NCI-H460 (cell line): ENCODE results near the gene IL1RN. TPM values are rescaled to one million over a fixed set of nuclear protein-coding genes. Genes with fewer than 3 reads are reported as not detected.
A peak's percentile ranks its signal among the peaks of the same experiment; 100 is the strongest.
"Not testable (repeated sequence)": the region's sequence is repeated elsewhere in the genome, so short reads cannot be mapped to it uniquely, and the experiment has no call there.

Experiments used
- DNase-seq: peaks from one replicate; pipeline ENCODE4 v3.0.0-alpha.2; 2016; ENCODE audit warnings: low read depth; ENCODE audit errors: extremely low read depth
- polyA plus RNA-seq: library from polyadenylated mRNA; depleted of rRNA; stranded (reverse); fragments of >200 nt; gene quantifications from 2 replicates; pipeline ENCODE4 v1.2.3, GENCODE V29; 2014; cell fraction: nucleus; rRNA removed
- total RNA-seq: library from RNA; depleted of rRNA; stranded (reverse); fragments of >200 nt; shearing (Covaris generic); gene quantifications from 2 replicates; pipeline ENCODE4 v1.2.3, GENCODE V29; 2014; rRNA removed

The IL1RN gene, protein sequence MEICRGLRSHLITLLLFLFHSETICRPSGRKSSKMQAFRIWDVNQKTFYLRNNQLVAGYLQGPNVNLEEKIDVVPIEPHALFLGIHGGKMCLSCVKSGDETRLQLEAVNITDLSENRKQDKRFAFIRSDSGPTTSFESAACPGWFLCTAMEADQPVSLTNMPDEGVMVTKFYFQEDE
- total RNA-seq = not detected in 2 replicates
- not detected in 2 replicates for polyA plus RNA-seq

DNA sequence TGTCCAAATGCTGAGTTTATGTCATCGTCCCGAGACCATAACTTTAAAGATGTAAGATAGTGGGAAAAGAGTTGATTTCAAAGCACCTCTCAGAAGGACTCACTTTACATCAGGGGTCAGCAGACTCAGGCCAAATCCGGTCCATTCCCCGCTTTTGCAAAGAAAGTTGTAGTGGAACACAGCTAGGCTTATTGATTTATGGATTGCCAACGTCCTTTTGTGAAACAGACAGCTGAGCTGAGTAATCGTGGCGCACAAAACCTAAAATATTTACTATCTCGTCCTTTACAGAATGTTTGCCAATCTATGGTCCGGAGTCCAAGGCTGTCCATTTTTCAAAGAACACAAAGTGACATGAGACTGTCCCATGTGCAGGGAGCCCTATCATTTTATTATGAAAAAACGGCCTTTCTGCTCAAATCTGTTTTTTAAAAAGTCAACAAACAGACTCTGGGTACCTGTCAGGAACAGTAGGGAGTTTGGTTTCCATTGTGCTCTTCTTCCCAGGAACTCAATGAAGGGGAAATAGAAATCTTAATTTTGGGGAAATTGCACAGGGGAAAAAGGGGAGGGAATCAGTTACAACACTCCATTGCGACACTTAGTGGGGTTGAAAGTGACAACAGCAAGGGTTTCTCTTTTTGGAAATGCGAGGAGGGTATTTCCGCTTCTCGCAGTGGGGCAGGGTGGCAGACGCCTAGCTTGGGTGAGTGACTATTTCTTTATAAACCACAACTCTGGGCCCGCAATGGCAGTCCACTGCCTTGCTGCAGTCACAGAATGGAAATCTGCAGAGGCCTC is at the start of gene IL1RN:
Gene IL1RN, plus strand, starts transcription at position 754 of the 801 bp plus-strand sequence. Its CDS starts 27 bp downstream, at position 781.
- no peak for DNase-seq

DNA sequence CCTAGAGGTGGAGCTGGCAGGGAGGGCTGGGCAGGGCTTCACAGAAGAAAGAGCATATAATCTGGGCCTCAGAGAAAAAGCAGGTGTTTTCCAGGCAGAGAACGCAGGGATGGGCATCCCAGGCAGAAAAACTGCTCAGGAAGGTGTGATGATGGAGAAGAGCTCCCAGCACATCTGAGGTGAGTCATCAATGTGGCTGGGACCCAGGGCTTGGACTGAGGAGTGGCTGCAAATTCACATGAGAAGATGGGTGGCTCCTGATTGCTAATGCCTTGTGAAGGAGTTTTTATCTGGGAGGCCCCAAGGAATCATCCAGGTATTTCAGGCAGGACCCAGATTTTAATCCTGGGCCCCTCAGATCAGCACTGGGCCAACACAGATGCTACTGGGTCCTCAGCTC is 49.5 kb upstream of the IL1RN start:
- peak; percentile 23 for DNase-seq

DNA sequence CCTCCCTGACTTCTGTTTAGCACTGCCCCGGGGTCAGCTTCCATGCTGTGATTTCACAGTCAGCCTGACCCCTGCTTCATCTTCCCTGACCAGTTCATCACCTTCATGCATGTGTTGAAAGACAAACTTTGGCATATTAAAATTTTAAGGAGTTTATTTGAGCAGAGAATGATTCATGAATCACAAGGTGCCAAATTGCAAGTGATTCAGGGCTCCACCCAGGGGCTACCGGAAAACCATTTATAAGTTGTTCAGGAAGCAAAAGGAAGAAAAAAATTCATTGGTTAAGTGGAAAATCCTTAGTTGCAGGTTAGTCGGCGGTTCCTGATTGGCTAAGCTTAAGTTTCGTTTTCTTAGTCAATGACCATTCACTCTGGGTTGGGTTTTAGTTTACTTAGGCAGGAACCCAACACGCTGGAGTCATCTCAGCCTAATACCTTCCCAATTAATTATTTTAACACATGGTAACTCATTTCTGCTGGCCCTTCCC is 49.0 kb upstream of the IL1RN start:
- peak; percentile 79 for DNase-seq

DNA sequence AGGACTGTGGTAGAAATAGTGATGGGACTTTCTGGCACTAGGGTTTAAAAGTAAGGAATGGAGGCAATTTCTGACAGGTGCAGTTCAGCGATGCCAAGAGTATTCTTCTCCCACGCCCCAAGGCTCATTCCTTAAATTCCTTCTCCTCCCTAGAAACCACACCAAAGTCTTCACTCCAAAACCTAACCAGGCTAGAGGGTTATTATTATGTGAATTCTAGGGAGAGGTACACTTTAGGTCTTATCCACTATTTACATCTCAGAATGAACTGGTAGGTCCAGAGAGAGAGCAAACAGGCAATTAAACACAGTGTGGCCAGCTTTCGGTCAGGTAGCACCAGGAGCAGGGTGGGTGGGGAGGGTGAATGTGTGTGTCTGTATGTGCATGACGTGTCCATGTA is 48.3 kb upstream of the IL1RN start:
- no peak for DNase-seq

DNA sequence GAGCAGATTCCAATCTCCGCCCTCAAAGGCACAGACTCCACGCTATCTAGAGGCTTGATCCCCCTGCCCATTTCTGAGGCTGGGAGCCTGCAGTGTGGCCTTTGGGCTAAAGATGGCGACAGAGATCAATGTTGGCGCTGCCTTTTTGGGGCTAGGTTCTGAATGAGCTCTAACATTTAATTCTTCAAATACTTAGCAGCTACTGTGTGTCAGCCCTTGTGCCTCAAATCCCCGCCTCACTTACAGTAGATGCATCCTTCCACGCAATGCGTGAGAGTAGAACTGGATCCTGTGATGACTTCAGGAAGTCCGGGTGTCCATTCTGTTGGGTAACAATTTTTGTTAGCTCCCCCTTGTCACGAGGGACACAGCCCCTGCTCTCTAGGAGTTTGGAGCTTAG is 47.3 kb upstream of the IL1RN start:
- peak; percentile 43 for DNase-seq

DNA sequence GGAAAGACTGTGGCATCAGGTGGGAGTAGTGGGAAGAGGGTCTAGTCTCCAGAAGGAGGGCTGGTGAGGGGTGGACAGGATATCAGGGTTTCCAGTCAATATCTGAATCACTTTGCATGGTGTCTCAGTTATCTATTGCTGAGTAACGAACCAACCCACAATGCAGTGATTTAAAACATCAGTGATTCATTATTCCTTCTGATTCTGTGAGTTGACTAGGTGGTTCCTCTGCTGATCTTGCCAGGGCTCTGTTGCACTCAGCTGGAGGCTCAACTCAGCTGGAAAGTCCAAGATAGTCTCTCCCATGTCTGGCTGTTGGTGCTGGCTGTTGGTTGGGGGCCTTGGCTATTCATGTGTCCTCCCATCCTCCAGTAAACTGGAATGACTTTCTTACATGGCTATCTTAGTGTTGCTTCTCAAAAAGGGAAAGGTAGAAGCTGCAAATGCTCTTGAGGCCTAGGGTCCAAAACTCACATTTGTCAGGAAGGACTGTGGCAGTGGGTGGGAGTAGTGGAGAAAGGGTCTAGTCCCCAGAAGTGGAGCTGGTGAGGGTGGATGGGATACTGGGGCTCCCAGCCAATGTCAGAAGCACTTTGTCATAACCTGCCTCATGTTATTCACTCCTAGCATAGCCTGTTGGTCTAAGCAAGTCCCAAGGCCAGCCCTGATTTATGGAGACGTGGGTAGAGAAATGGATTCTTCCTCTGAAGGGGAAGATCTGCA is 45.7 kb upstream of the IL1RN start:
- no peak for DNase-seq

DNA sequence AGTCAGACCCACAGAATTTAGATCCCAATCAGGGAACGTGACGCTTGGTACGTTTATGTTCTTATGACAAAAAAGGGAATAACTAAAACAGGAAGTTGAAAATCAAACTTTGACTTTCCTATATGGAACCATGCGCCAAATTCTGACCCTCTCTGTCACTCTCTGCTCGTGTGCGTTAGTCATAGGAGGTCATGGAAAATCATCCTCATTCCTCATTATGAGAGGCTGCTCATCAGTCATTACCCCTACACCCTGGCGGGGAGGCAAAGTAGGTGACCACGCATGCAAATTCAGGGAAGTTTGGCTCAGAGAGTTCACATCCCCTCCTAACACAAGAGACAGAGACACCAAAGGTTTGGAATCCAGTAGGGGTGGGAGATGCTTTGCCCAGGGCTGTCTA is 44.1 kb upstream of the IL1RN start:
- no peak for DNase-seq

DNA sequence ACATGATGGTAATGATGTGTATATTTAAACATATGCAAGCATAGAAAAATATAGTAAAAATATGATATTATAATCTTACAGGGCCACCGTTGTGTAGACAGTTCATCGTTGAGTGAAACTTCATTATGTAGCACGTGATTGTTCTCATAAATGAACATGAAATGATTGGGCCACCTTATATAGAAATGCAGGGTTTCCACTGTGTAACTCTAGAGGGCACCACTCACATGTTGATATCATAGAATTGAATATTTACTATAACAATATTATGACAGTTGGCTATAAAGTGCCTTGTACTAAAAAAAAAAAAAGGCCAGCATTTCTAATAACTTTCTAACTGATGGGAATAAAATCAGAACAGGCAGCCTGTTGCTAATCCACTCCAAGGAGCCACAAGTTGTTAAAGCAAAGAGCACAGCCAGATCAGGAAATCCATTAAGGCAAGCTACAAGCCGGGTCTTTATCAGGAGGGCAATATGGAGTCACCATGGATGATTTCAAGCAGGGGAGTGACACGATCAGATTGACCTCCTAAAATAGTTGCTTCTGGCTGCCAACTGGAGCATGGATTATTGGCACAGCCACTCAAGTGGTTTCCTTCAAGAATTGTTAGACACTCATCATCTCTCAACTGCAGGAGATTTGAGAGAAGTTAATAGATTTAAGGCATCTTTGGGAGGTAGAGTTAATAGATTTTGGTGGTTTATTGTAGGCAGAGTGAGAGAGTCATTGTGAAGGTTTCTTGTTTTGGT is 43.0 kb upstream of the IL1RN start:
- DNase-seq = no peak

DNA sequence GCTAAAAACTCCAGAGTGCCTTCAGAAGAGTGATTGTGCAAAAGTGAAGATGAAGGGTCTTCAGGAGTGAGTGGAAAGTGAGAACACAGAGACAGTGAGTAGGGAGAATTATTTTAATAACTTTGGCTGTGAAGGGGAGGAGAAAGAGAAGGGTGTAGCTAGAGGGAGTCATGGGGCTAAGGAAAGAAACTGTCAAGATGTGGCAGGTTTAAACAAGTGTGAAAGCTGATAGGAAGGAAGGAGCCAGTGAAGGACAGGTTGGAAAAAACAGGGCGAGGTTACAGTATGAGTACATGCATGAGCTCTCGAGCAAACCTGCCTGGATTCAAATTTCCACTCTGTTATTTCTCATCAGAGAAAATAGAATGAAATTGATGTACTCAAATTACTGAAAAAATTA is 41.9 kb upstream of the IL1RN start:
- DNase-seq = no peak

DNA sequence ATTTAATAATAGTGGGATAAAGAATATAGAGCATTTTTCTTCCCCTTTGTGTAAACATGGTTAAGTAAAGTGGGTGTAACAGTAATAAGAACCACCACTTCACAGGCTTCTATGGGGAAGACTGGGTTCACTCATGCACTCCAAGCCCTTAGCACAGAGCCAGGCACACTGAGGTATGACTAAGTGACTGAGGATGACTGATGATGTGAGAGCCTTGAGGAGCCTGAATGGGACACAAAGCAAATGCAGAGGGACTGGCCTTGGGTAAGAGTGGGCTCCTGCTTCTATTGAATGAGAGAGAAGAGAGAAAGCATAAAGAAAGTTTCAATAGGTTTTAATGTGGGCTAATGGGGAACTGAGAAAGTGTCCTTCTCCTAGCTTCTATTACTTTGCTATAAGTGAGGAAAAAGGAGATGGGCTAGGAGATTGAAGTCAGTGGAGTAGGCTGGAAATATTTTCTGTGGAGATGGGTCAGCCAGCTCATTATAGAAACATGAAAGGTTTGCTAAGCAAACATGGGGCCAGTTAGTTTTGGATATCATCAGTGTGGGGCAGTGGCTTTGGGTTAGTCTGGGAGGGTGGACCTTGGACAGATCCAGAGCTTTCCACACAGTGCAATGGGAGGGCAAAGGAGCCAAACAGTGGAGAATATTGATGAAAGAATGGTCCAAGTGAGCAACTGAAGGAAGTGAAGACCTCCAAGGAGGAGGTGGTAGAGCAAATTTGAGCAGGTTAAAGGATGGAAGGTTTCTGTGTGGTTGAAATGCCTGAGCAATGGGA is 39.0 kb upstream of the IL1RN start:
- DNase-seq = no peak

DNA sequence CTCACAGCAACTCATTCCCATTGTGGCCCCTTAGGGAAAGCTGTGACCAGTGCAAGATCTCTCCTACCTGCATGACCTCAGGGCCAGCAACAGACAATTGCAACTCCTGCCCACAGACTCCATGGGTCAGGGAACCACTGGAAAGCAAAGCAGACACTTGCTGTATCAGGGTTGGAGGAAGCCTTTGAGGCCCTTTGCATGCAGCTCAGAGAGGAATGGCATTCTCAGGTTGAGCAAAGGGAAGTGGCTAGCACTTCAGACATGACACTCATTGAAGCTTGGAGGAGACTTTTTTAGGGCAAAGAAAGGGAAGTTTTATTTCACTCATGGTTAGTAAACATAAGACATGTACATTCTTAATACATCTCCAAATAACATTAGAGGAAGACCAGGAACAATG is 37.5 kb upstream of the IL1RN start:
- DNase-seq = no peak

DNA sequence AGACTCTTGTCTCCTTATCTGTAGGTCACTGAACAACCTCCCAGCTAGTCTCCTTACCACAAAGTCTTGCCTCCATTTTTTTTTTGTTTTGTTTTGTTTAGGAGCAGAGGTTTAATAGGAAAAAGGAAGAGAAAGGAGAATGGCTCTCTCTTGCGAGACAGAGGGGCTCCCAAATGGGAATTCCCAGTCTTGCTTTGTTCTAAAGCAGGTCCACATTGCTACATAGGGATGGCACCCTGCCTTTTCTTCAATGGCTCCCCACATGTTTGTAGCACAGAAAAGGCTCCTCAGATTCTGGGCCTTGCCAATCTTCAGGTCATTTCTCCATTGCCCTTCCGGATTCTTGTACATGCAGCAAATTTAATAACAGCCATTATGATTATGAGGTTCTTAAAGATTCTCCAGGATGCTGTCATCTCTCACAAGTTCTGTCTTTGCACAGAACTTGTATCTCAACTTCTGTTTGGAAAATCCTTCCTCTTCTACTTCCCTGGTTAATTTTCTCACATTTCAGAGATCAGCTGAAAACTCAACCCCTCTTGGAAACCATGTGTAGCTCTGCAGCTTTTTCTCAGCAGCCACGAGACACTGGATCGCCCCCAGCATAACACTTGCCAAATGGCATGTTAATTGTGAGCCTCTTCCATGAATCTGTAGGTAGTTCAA is 36.0 kb upstream of the IL1RN start:
- DNase-seq = no peak

DNA sequence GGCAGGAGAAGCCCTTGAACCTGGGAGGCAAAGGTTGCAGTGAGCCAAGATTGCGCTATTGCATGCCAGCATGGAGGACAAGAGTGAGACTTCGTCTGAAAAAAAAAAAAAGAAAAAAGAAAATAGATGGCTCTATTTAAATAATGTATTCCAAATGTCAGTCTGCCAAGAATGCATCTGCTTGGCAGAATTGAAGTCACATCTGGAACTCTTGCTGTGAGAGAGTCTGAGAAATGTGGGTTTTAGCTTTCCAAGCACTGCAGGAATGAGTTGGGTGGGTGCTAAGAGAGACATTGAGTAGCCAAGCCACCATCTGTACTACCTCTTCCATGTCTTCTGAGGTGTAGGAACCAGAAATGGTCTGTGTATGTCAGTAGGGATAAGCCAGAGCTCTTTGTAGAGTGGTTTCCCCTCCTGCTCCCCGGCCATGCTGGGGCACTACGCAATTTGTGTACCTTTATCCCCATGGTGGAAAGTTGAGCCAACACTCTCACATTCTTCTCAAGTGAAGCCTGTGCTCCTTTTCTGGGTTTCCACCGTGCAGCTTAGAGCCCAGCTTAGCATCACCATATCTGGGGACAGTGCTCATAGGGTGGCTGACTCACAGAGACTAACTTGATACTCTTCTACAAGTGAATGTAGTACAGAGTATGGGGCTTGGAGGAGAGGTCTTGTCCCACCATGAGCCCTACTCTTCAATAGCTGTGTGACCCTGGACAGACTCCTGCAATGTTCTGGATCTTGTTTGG is 34.4 kb upstream of the IL1RN start:
- no peak for DNase-seq

DNA sequence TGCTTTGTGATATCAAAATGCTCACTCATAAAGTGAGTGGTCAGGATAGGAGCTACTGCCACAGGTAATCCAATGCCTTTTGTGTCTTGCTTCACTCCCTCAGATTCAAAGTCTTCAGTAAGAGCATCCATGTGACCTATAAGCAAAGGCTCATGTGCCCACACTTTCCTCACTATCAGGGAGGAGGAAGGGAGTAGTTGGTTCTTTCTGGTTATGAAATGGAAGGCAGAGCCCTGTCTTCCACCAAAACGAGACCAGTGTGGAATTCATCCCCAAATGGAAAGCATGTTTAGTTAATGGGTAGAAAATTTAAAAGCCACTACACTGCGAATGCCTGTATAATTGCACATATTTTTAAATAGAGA is 33.8 kb upstream of the IL1RN start:
- DNase-seq = no peak

DNA sequence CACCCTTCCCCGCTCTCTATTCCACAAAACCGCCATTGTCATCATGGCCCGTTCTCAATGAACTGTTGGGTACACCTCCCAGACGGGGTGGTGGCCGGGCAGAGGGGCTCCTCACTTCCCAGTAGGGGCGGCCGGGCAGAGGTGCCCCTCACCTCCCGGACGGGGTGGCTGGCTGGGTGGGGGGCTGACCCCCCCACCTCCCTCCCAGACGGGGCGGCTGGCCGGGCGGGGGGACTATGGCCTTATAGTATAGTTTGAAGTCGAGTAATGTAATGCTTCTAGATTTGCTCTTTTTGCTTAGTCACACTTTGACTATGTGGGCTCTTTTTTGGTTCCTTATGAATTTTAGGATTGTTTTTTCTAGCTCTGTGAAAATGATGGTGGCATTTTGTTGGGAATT is 31.1 kb upstream of the IL1RN start:
- DNase-seq = not testable (repeated sequence)

DNA sequence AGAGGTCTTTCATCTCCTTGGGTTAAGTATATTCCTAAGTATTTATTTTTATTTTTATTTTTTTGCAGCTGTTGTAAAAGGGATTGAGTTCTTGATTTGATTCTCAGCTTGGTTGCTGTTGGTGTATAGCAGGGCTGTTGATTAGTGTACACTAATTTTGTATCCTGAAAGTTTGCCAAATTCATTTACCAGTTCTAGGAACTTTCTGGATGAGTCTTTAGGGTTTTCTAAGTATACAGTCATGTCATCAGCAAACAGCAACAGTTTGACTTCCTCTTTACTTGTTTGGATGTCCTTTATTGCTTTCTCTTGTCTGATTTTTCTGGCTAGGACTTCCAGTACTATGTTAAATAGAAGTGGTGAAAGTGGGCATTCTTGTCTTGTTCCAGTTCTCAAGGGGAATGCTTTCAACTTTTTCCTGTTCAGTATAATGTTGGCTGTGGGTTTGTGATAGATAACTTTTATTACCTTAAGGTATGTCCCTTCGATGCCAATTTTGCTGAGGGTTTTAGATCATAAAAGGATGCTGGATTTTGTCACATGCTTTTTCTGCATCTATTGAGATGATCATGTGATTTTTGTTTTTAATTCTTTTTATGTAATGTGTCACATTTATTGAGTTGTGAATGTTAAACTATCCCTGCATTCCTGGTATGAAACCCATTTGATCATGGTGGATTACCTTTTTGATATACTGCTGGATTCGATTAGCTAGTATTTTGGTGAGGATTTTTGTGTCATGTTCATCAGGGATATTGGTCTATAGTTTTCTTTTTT is 30.4 kb upstream of the IL1RN start:
- not testable (repeated sequence) for DNase-seq

DNA sequence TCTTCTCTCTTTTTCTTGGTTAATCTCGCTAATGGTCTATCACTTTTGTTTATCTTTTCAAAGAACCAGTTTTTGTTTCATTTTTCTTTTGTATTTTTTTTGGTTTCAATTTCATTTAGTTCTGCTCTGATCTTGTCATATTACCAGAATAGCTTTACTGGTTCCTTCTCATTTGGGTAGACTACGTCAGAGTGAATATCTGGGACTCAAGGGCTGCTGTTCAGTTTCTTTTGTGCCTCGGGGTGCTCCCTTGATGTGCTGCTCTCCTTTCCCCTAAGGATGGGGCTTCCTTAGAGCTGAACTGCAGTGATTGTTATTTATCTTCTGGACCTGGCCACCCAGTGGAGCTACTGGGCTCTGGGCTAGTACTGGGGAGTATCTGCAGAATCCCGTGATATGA is 29.4 kb upstream of the IL1RN start:
- DNase-seq = no peak

DNA sequence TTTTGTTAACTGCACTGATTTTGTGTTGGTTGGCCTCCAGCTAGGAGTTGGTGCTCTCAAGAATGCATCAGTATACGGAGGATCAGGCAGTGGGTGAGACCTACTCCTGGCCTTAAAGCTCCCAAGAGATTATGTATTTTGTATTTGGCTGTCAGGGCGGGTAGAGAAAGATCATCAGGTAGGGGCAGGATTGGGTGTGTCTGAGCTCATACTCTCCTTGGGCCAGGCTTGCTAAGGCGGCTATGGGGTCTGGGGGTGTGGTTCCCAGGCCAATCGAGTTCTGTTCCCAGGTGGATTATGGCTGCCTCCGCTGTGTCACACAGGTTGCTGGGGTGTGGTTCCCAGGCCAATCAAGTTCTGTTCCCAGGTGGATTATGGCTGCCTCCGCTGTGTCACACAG is 28.9 kb upstream of the IL1RN start:
- DNase-seq = no peak
